Measurements from ENCODE around the gene EIF4G3. TPM values are rescaled to one million over a fixed set of nuclear protein-coding genes. Genes with fewer than 3 reads are reported as not detected.

The EIF4G3 gene
- total and polyA plus RNA-seq, 9 of the 15 experiments (the other 6 are each of a cell fraction or from before 2014, with no cell fraction given), result 6.7 to 40.5 (median 32.1) TPM

- TF ChIP-seq ZBTB11 (CRISPR knock-in tag; IDR thresholded peaks at IDR 0.05), result no peak; a peak in 1 of 6 replicates
- TF ChIP-seq RAD51 (IDR thresholded peaks at IDR 0.05; ENCODE audit: borderline replicate concordance, low read depth), result no peak
- no peak for TF ChIP-seq ZNF586 (CRISPR knock-in tag; conservative IDR thresholded peaks at IDR 0.05)
- TF ChIP-seq NFIX (CRISPR knock-in tag; IDR thresholded peaks at IDR 0.05; ENCODE audit: low read depth), result no peak
- TF ChIP-seq ESRRA (IDR thresholded peaks at IDR 0.05; ENCODE audit: borderline replicate concordance, low read depth), result peak; percentile 38; the same call in 1 of the 2 replicates
- TF ChIP-seq ZNF79 (CRISPR knock-in tag; IDR thresholded peaks at IDR 0.05; ENCODE audit: low read depth), result no peak
- TF ChIP-seq HCFC1 (IDR thresholded peaks at IDR 0.05; ENCODE audit: low read depth, low read length), result no peak
- no peak for TF ChIP-seq POLR2A (conservative IDR thresholded peaks at IDR 0.05)
- TF ChIP-seq ZNF274 (IDR thresholded peaks at IDR 0.05; ENCODE audit: borderline replicate concordance, low read depth, low read length), result no peak
- peak; percentile 90 to 97; a peak in 3 of 4 replicates for TF ChIP-seq ETV6 (IDR thresholded peaks at IDR 0.05; ENCODE audit: borderline replicate concordance in 1 of 2, low read depth in 2 of 2, low read length in 1 of 2)
- TF ChIP-seq ETV6 (CRISPR knock-in tag; IDR thresholded peaks at IDR 0.05; ENCODE audit: borderline replicate concordance), result no peak
- no peak for TF ChIP-seq ZNF263 (CRISPR knock-in tag; IDR thresholded peaks at IDR 0.05; ENCODE audit: borderline replicate concordance)
- no peak for TF ChIP-seq CTCFL (IDR thresholded peaks at IDR 0.05; ENCODE audit: borderline replicate concordance, insufficient read depth, low read depth, low read length, poor library complexity, severe bottlenecking)
- TF ChIP-seq SPI1 (IDR thresholded peaks at IDR 0.05; ENCODE audit: borderline replicate concordance, low read depth, low read length), result peak; percentile 37; the same call in 1 of the 2 replicates
- no peak for TF ChIP-seq ZNF133 (CRISPR knock-in tag; IDR thresholded peaks at IDR 0.05)
- TF ChIP-seq MBD2 (IDR thresholded peaks at IDR 0.05; ENCODE audit: borderline replicate concordance, low read depth), result no peak
- peak; percentile 65; the same call in 1 of the 2 replicates for TF ChIP-seq KAT7 (CRISPR knock-in tag; IDR thresholded peaks at IDR 0.05; ENCODE audit: borderline replicate concordance)
- no peak for TF ChIP-seq ZKSCAN1 (IDR thresholded peaks at IDR 0.05; ENCODE audit: low read depth, low read length)
- TF ChIP-seq RNF2 (IDR thresholded peaks at IDR 0.05), result no peak
- TF ChIP-seq ETS1 (conservative IDR thresholded peaks at IDR 0.05; ENCODE audit: control insufficient read depth, low read depth, low read length), result no peak
- TF ChIP-seq GTF2E2 (tag; IDR thresholded peaks at IDR 0.05), result 0 out of 2 replicates have a peak, but pooled peaks have one; percentile 39
- no peak for TF ChIP-seq ELF1 (tag; IDR thresholded peaks at IDR 0.05)
These were observed 1.4 kb downstream of the EIF4G3 start (continued) for GRCh38 chr1:21175324-21175669.

All from K562 (cell line).